A673 (cell line): Measurements from ENCODE around the gene TSR3. TPM values are rescaled to one million over a fixed set of nuclear protein-coding genes. Genes with fewer than 3 reads are reported as not detected.

Source experiments
- BruUV-seq: library from RNA; stranded (reverse); fragments of 400-500 nt; replicated peaks from 2 replicates; lab custom pipeline; 2021; lab: Mats Ljungman, UMichigan
- CTCF ChIA-PET: fragments of 300-600 bp; sonication (Branson Sonifier 250); formaldehyde crosslinking; loops from one replicate; lab custom pipeline; 2022; ENCODE audit warnings: antibody characterized with exemption; lab: Charles Lee
- POLR2A ChIA-PET: fragments of 300-600 bp; sonication (Branson Sonifier 250); formaldehyde crosslinking; loops from one replicate; lab custom pipeline; 2022; ENCODE audit warnings: antibody characterized with exemption; ENCODE audit not compliant: low non-redundant PET; lab: Charles Lee
- DNase-seq: peaks from one replicate; pipeline ENCODE4 v3.0.0-alpha.2; 2015; ENCODE audit warnings: low spot score
- H3K27ac ChIP-seq: fragments of 200-600 bp; sonication (generic); 2 replicates; pipeline ENCODE4 v1.5.1; 2016; ENCODE audit warnings: mixed run types, low read depth, mild to moderate bottlenecking, mixed read lengths, antibody characterized with exemption, low read length; ENCODE audit not compliant: poor library complexity, severe bottlenecking
- H3K27me3 ChIP-seq: fragments of 200-600 bp; sonication (generic); replicated peaks from 2 replicates; pipeline ENCODE4 v1.6.1; 2017; ENCODE audit warnings: mixed run types, low read depth, mild to moderate bottlenecking, mixed read lengths, antibody characterized with exemption, low read length; ENCODE audit not compliant: insufficient read depth, poor library complexity
- H3K36me3 ChIP-seq: fragments of 200-600 bp; sonication (generic); 2 replicates; pipeline ENCODE4 v1.6.1; 2016; ENCODE audit warnings: mixed run types, mild to moderate bottlenecking, mixed read lengths, antibody characterized with exemption, low read length; ENCODE audit not compliant: insufficient read depth, poor library complexity, severe bottlenecking
- H3K4me1 ChIP-seq: fragments of 200-600 bp; sonication (generic); 2 replicates; pipeline ENCODE4 v1.6.1; 2017; ENCODE audit warnings: mixed run types, mild to moderate bottlenecking, mixed read lengths, antibody characterized with exemption, low read length; ENCODE audit not compliant: insufficient read depth, poor library complexity, severe bottlenecking
- H3K4me3 ChIP-seq: fragments of 200-600 bp; sonication (generic); 2 replicates; pipeline ENCODE4 v1.5.1; 2016; ENCODE audit warnings: low read depth, mixed run types, mild to moderate bottlenecking, mixed read lengths, low read length; ENCODE audit not compliant: poor library complexity, severe bottlenecking
- H3K9me3 ChIP-seq: fragments of 200-600 bp; sonication (generic); 2 replicates; pipeline ENCODE4 v1.6.1; 2016; ENCODE audit warnings: mixed run types, low read depth, mild to moderate bottlenecking, mixed read lengths, antibody characterized with exemption, low read length; ENCODE audit not compliant: poor library complexity, severe bottlenecking
- CTCF ChIP-seq: fragments of 300-800, 200-600 bp; sonication (generic); conservative IDR thresholded peaks from 2 replicates; pipeline ENCODE4 v1.5.1; 2017; ENCODE audit warnings: low read depth, mild to moderate bottlenecking, antibody characterized with exemption, low read length, moderate library complexity, mixed read lengths
- EZH2 ChIP-seq: fragments of 200-600 bp; sonication (generic); IDR thresholded peaks from 2 replicates; pipeline ENCODE4 v1.6.1; 2017; ENCODE audit warnings: borderline replicate concordance, low read depth, mild to moderate bottlenecking, mixed read lengths, antibody characterized with exemption, low read length; ENCODE audit not compliant: poor library complexity, severe bottlenecking
- intact Hi-C: fragments of 100-400 bp; cut with micrococcal nuclease; formaldehyde crosslinking; loops from one replicate; pipeline ENCODE4 v1.10.0; 2022; ENCODE audit not compliant: unreplicated experiment
- total RNA-seq: library from RNA; stranded (reverse); gene quantifications from 2 replicates; pipeline ENCODE4 v1.2.3, GENCODE V29; 2021

The TSR3 gene
- total RNA-seq, 1 experiment from 2014 or later = 57.2 TPM

GRCh38 chr16:1337486-1337885 lies 14.2 kb downstream of the TSR3 start:
- POLR2A ChIA-PET = no interaction called here
- Histone ChIP-seq H3K27ac (no peak overlapping the region), H3K9me3 (no peaks in the 10 kb centered on the region), H3K4me1 (peaks cover 15% of the 10 kb centered on the region), H3K4me3 (no peak overlapping the region), H3K36me3 (no peaks in the 10 kb centered on the region), H3K27me3 (peaks cover 41% of the 10 kb centered on the region)
- CTCF ChIA-PET = interaction anchor here (0.5 kb wide), 1 partner anchor 92 kb away, joined by 4 read pairs; no protein-coding TSS in a partner anchor
- peak; percentile 56 for DNase-seq
- intact Hi-C loops = no loop called here
- TF ChIP-seq EZH2 (no peak), CTCF (no peak)
- no TSS peak for BruUV-seq

- H3K4me1 ChIP-seq = peaks cover 15% of the 10 kb centered on the region
These were observed 15.1 kb downstream of the TSR3 start for GRCh38 chr16:1336619-1337018.

GRCh38 chr16:1335996-1336395 lies 15.7 kb downstream of the TSR3 start:
- no peak overlapping the region for H3K27ac ChIP-seq
- peak; percentile 56 for DNase-seq
- peaks cover 56% of the 10 kb centered on the region for H3K27me3 ChIP-seq
- no TSS peak for BruUV-seq
- no peak overlapping the region for H3K4me3 ChIP-seq
- H3K36me3 ChIP-seq = no peaks in the 10 kb centered on the region
- no peaks in the 10 kb centered on the region for H3K9me3 ChIP-seq
- H3K4me1 ChIP-seq = peaks cover 15% of the 10 kb centered on the region
- CTCF ChIA-PET = no interaction called here
- TF ChIP-seq EZH2 (no peak), CTCF (0 out of 2 replicates have a peak, but pooled peaks have one; percentile 17)
- POLR2A ChIA-PET = no interaction called here
- intact Hi-C loops = no loop called here

More at GRCh38 chr16:1336619-1337018, 15.1 kb downstream of the TSR3 start:
- no peak overlapping the region for H3K27ac ChIP-seq
- H3K4me3 ChIP-seq = no peak overlapping the region
- CTCF ChIA-PET = interaction anchor here (0.6 kb wide), 1 partner anchor 137 kb away, joined by 4 read pairs; no protein-coding TSS in a partner anchor
- no peaks in the 10 kb centered on the region for H3K9me3 ChIP-seq
- TF ChIP-seq CTCF (no peak), EZH2 (no peak)
- no peaks in the 10 kb centered on the region for H3K36me3 ChIP-seq
- DNase-seq = no peak
- no TSS peak for BruUV-seq
- peaks cover 50% of the 10 kb centered on the region for H3K27me3 ChIP-seq
- POLR2A ChIA-PET = no interaction called here
- intact Hi-C loops = no loop called here
